Activated CD4-positive, alpha-beta T cell treated with anti-CD3 and anti-CD28 coated beads, Interleukin-2, amount 50 U/mL, for 24 hours (primary cell): ENCODE data around the gene GORASP1.

Experiments
- DNase-seq, 2 donors: peaks; one replicate each; pipeline ENCODE4 v3.0.0-alpha.2; 2020; ENCODE audit warnings: low read depth in 1 of 2, low spot score in 1 of 2

Gene GORASP1

GRCh38 chr3:39103791-39104552 lies 3.5 kb downstream of the GORASP1 start:
- no peak for DNase-seq

GRCh38 chr3:39103324-39103693 lies 4.1 kb downstream of the GORASP1 start:
- DNase-seq, result no peak

- DNase-seq, result no peak
Measured at GRCh38 chr3:39102504-39103323, 4.7 kb downstream of the GORASP1 start.

- peak in 1 of 2 donors; percentile 40 for DNase-seq
Measured at GRCh38 chr3:39101022-39101689, 6.3 kb downstream of the GORASP1 start.

- no peak for DNase-seq
Measured at GRCh38 chr3:39100500-39100886, 6.9 kb downstream of the GORASP1 start.

GRCh38 chr3:39099738-39100499 lies 7.5 kb downstream of the GORASP1 start:
- DNase-seq, result no peak

GRCh38 chr3:39099242-39099641 lies 8.2 kb downstream of the GORASP1 start:
- no peak for DNase-seq

GRCh38 chr3:39098473-39099000 lies 8.9 kb downstream of the GORASP1 start:
- DNase-seq, result no peak

- no peak for DNase-seq
Measured at GRCh38 chr3:39097716-39098472, 9.5 kb downstream of the GORASP1 start.

- no peak for DNase-seq
Measured at GRCh38 chr3:39096775-39097174, 10.7 kb downstream of the GORASP1 start.

GRCh38 chr3:39095778-39096177 lies 11.6 kb downstream of the GORASP1 start:
- DNase-seq, result no peak

GRCh38 chr3:39094851-39095677 lies 12.4 kb downstream of the GORASP1 start:
- DNase-seq, result no peak

GRCh38 chr3:39090922-39091321 lies 16.5 kb downstream of the GORASP1 start:
- no peak for DNase-seq

- no peak for DNase-seq
Measured at GRCh38 chr3:39088889-39089288, 18.5 kb downstream of the GORASP1 start.

- no peak for DNase-seq
Measured at GRCh38 chr3:39088456-39088855, 19.0 kb downstream of the GORASP1 start.

- no peak for DNase-seq
Measured at GRCh38 chr3:39086144-39086543, 21.3 kb downstream of the GORASP1 start.

GRCh38 chr3:39082666-39083313 lies 24.6 kb downstream of the GORASP1 start:
- no peak for DNase-seq

- no peak for DNase-seq
Measured at GRCh38 chr3:39080026-39080425, 27.4 kb downstream of the GORASP1 start.

GRCh38 chr3:39079530-39079929 lies 27.9 kb downstream of the GORASP1 start:
- no peak for DNase-seq
